GM13976 (cell line): ENCODE results near the gene RUVBL2.

Source experiments
- DNase-seq: peaks from one replicate; pipeline ENCODE4 v3.0.0; 2012; ENCODE audit warnings: low spot score
- CTCF ChIP-seq: IDR thresholded peaks from 2 replicates; pipeline ENCODE4 v1.5.1; 2012; ENCODE audit warnings: borderline replicate concordance, mild to moderate bottlenecking; ENCODE audit not compliant: insufficient read depth; ENCODE audit errors: extremely low read depth, missing control alignments, control extremely low read depth
- in situ Hi-C: fragments of 300-500 bp; cut with MboI; formaldehyde crosslinking; loops from one replicate; pipeline ENCODE4 v1.12.0; 2022; ENCODE audit warnings: low sequenced_read_pairs, mixed read lengths, inconsistent platforms; ENCODE audit not compliant: unreplicated experiment

The RUVBL2 gene

GRCh38 chr19:49010453-49010852 lies 16.8 kb downstream of the RUVBL2 start:
- TF ChIP-seq CTCF, result no peak
- in situ Hi-C loops, result no loop called here

GRCh38 chr19:49011194-49011593 lies 17.5 kb downstream of the RUVBL2 start:
- TF ChIP-seq CTCF, result no peak

More at GRCh38 chr19:49010453-49010852, 16.8 kb downstream of the RUVBL2 start:
- no peak for DNase-seq

GRCh38 chr19:49014123-49014869 lies 20.6 kb downstream of the RUVBL2 start:
- no peak for DNase-seq
- in situ Hi-C loops, result no loop called here
- no peak for TF ChIP-seq CTCF

More at GRCh38 chr19:49011194-49011593, 17.5 kb downstream of the RUVBL2 start:
- no peak for DNase-seq
- in situ Hi-C loops, result no loop called here

- no peak for TF ChIP-seq CTCF
- DNase-seq, result no peak
- in situ Hi-C loops, result no loop called here
Measured at GRCh38 chr19:49014870-49015255, 21.2 kb downstream of the RUVBL2 start.

- no peak for DNase-seq
- no peak for TF ChIP-seq CTCF
- in situ Hi-C loops, result no loop called here
Measured at GRCh38 chr19:49016067-49016839, 22.6 kb downstream of the RUVBL2 start.

- TF ChIP-seq CTCF, result no peak
- peak; percentile 26 for DNase-seq
- in situ Hi-C loops, result no loop called here
Measured at GRCh38 chr19:49017041-49017665, 23.5 kb downstream of the RUVBL2 start, which contains the start of gene LHB. Gene LHB (minus strand): TSS chr19:49017091. CDS start chr19:49017081, 10 bp downstream.
